Activated B cell treated with CpG ODN at 0.5 μM for 24 hours (primary cell): ENCODE measurements around the gene TMEM161B. TPM values are rescaled to one million over a fixed set of nuclear protein-coding genes. Genes with fewer than 3 reads are reported as not detected.
A peak's percentile ranks its signal among the peaks of the same experiment; 100 is the strongest.

Source experiments
- ATAC-seq: fragments of 200-7000 bp; cut with Tn5 transposase; one replicate; pipeline ENCODE4 v1.10.0; 2021; ENCODE audit warnings: low read depth, mild to moderate bottlenecking, moderate library complexity
- CTCF ChIA-PET: fragments of 350-600 bp; sonication (Branson Sonifier 250); formaldehyde crosslinking; loops from one replicate; lab custom pipeline; 2021; ENCODE audit warnings: antibody characterized with exemption; lab: Charles Lee
- POLR2A ChIA-PET: fragments of 350-600 bp; sonication (Branson Sonifier 250); formaldehyde crosslinking; loops from one replicate; lab custom pipeline; 2021; ENCODE audit warnings: antibody characterized with exemption; lab: Charles Lee
- DNase-seq: peaks from one replicate; pipeline ENCODE4 v3.0.0; 2022
- H3K27ac Mint-ChIP-seq: one replicate; pipeline ENCODE4 v1.8.0; 2020; ENCODE audit warnings: mixed read lengths
- H3K27me3 Mint-ChIP-seq: one replicate; pipeline ENCODE4 v1.8.0; 2021; ENCODE audit warnings: mixed read lengths
- H3K36me3 Mint-ChIP-seq: one replicate; pipeline ENCODE4 v1.8.0; 2021; ENCODE audit warnings: low read depth, mixed read lengths
- H3K4me1 Mint-ChIP-seq: one replicate; pipeline ENCODE4 v1.8.0; 2021; ENCODE audit warnings: mixed read lengths
- H3K4me3 Mint-ChIP-seq: one replicate; pipeline ENCODE4 v1.8.0; 2020; ENCODE audit warnings: mild to moderate bottlenecking, mixed read lengths
- H3K9me3 Mint-ChIP-seq: one replicate; pipeline ENCODE4 v1.8.0; 2020; ENCODE audit warnings: mixed read lengths
- CTCF ChIP-seq: fragments of 200-600 bp; IDR thresholded peaks from one replicate; pipeline ENCODE4 v1.8.0; 2022; ENCODE audit warnings: antibody characterized with exemption, mild to moderate bottlenecking
- intact Hi-C: fragments of 100-400 bp; cut with micrococcal nuclease; formaldehyde crosslinking; loops from one replicate; pipeline ENCODE4 v1.15.1; 2024
- total RNA-seq: library from RNA; stranded (reverse); gene quantifications from 2 replicates; pipeline ENCODE4 v1.2.3, GENCODE V29; 2022

Gene TMEM161B
- total RNA-seq, 1 donor from 2014 or later = 31.1 TPM

- POLR2A ChIA-PET = no interaction called here
- intact Hi-C loops = no loop called here
- Mint-ChIP-seq H3K36me3 (peaks cover 25% of the 10 kb centered on the region), H3K4me1 (peaks cover 34% of the 10 kb centered on the region), H3K27me3 (no peaks in the 10 kb centered on the region), H3K4me3 (no peak overlapping the region), H3K27ac (no peak overlapping the region), H3K9me3 (no peaks in the 10 kb centered on the region)
- no peak for ATAC-seq
- TF ChIP-seq CTCF = no peak
- no peak for DNase-seq
- CTCF ChIA-PET = no interaction called here
Observed at GRCh38 chr5:88254320-88254719, 14.3 kb downstream of the TMEM161B start.

GRCh38 chr5:88251048-88251711 lies 17.5 kb downstream of the TMEM161B start:
- Mint-ChIP-seq H3K9me3 (no peaks in the 10 kb centered on the region), H3K36me3 (peaks cover 21% of the 10 kb centered on the region), H3K27ac (peak overlapping the region; percentile 43), H3K27me3 (no peaks in the 10 kb centered on the region), H3K4me3 (no peak overlapping the region), H3K4me1 (peaks cover 47% of the 10 kb centered on the region)
- CTCF ChIA-PET = no interaction called here
- no peak for TF ChIP-seq CTCF
- POLR2A ChIA-PET = no interaction called here
- peak; percentile 60 for ATAC-seq
- intact Hi-C loops = loop anchor here (1.0 kb wide), 1 partner anchor 17 kb away; the partner anchor contains the start of gene TMEM161B
- DNase-seq = no peak

GRCh38 chr5:88250010-88250409 lies 18.6 kb downstream of the TMEM161B start:
- peaks cover 20% of the 10 kb centered on the region for H3K36me3 Mint-ChIP-seq
- no peaks in the 10 kb centered on the region for H3K9me3 Mint-ChIP-seq
- DNase-seq (no peak), ATAC-seq (no peak)
- TF ChIP-seq CTCF = no peak
- ChIA-PET POLR2A (no interaction called here), CTCF (no interaction called here)
- H3K27me3 Mint-ChIP-seq = no peaks in the 10 kb centered on the region
- H3K27ac Mint-ChIP-seq = no peak overlapping the region
- no peak overlapping the region for H3K4me3 Mint-ChIP-seq
- peaks cover 44% of the 10 kb centered on the region for H3K4me1 Mint-ChIP-seq
- intact Hi-C loops = no loop called here

- H3K36me3 Mint-ChIP-seq = peaks cover 16% of the 10 kb centered on the region
- CTCF ChIA-PET = interaction anchor here (1.2 kb wide), 2 partner anchors 9 to 31 kb away, joined by 3 read pairs; no protein-coding TSS in a partner anchor
- H3K9me3 Mint-ChIP-seq = no peaks in the 10 kb centered on the region
- no peak for ATAC-seq
- H3K27me3 Mint-ChIP-seq = no peaks in the 10 kb centered on the region
- no peak for DNase-seq
- H3K27ac Mint-ChIP-seq = no peak overlapping the region
- peaks cover 41% of the 10 kb centered on the region for H3K4me1 Mint-ChIP-seq
- no peak overlapping the region for H3K4me3 Mint-ChIP-seq
- intact Hi-C loops = loop anchor here (1.0 kb wide), 1 partner anchor 10 kb away; no protein-coding TSS in a partner anchor
- TF ChIP-seq CTCF = no peak
- POLR2A ChIA-PET = no interaction called here
Observed at GRCh38 chr5:88248743-88249540, 19.7 kb downstream of the TMEM161B start.

- Mint-ChIP-seq H3K36me3 (peaks cover 14% of the 10 kb centered on the region), H3K9me3 (no peaks in the 10 kb centered on the region), H3K4me3 (no peak overlapping the region), H3K4me1 (peaks cover 45% of the 10 kb centered on the region), H3K27me3 (no peaks in the 10 kb centered on the region), H3K27ac (no peak overlapping the region)
- ATAC-seq (no peak), DNase-seq (no peak)
- CTCF ChIA-PET = no interaction called here
- no peak for TF ChIP-seq CTCF
- POLR2A ChIA-PET = no interaction called here
- intact Hi-C loops = no loop called here
Observed at GRCh38 chr5:88248094-88248493, 20.6 kb downstream of the TMEM161B start.
